Stimulated activated CD8-positive, alpha-beta memory T cell treated with anti-CD3 and anti-CD28 coated beads, Interleukin-12 subunit alpha, Interleukin-12 subunit beta, amount 100 ng/mL, for 4 hours (primary cell): ENCODE measurements around the gene DNAJC3.
"Not testable (repeated sequence)": the region's sequence is repeated elsewhere in the genome, so short reads cannot be mapped to it uniquely, and the experiment has no call there.

Source experiments
- DNase-seq: peaks from one replicate; pipeline ENCODE4 v3.0.0-alpha.2; 2020; ENCODE audit warnings: low read depth

DNAJC3 gene

GRCh38 chr13:95671597-95671996, 5.3 kb upstream of the DNAJC3 start:
- no peak for DNase-seq

- DNase-seq: no peak
Observed at GRCh38 chr13:95676105-95676761, 706 bp upstream of the DNAJC3 start.

- DNase-seq: no peak
Observed at GRCh38 chr13:95677564-95678266, 776 bp downstream of the DNAJC3 start.

- DNase-seq: no peak
Observed at GRCh38 chr13:95678967-95679366, 2.0 kb downstream of the DNAJC3 start.

GRCh38 chr13:95679722-95680121, 2.8 kb downstream of the DNAJC3 start:
- no peak for DNase-seq

- no peak for DNase-seq
Observed at GRCh38 chr13:95684418-95684817, 7.5 kb downstream of the DNAJC3 start.

GRCh38 chr13:95684960-95685359, 8.0 kb downstream of the DNAJC3 start:
- DNase-seq: not testable (repeated sequence)

- no peak for DNase-seq
Observed at GRCh38 chr13:95689582-95689926, 12.6 kb downstream of the DNAJC3 start.

- not testable (repeated sequence) for DNase-seq
Observed at GRCh38 chr13:95690986-95691385, 14.0 kb downstream of the DNAJC3 start.

- no peak for DNase-seq
Observed at GRCh38 chr13:95697052-95697680, 20.2 kb downstream of the DNAJC3 start.

GRCh38 chr13:95698047-95698749, 21.3 kb downstream of the DNAJC3 start:
- no peak for DNase-seq

- DNase-seq: no peak
Observed at GRCh38 chr13:95703576-95703975, 26.6 kb downstream of the DNAJC3 start.

GRCh38 chr13:95704510-95704909, 27.6 kb downstream of the DNAJC3 start:
- no peak for DNase-seq

- DNase-seq: no peak
Observed at GRCh38 chr13:95706356-95706755, 29.4 kb downstream of the DNAJC3 start.

GRCh38 chr13:95707035-95707434, 30.1 kb downstream of the DNAJC3 start:
- no peak for DNase-seq

- no peak for DNase-seq
Observed at GRCh38 chr13:95707442-95708390, 30.8 kb downstream of the DNAJC3 start.

- no peak for DNase-seq
Observed at GRCh38 chr13:95708391-95708774, 31.4 kb downstream of the DNAJC3 start.

GRCh38 chr13:95708811-95709500, 32.0 kb downstream of the DNAJC3 start:
- DNase-seq: no peak

GRCh38 chr13:95710313-95710712, 33.4 kb downstream of the DNAJC3 start:
- DNase-seq: no peak

GRCh38 chr13:95712846-95713245, 35.9 kb downstream of the DNAJC3 start:
- not testable (repeated sequence) for DNase-seq

- no peak for DNase-seq
Observed at GRCh38 chr13:95713651-95714050, 36.7 kb downstream of the DNAJC3 start.
